ENCODE measurements around the gene CDC42EP3. TPM values are rescaled to one million over a fixed set of nuclear protein-coding genes. Genes with fewer than 3 reads are reported as not detected.

CDC42EP3 gene
- polyA plus RNA-seq, 3 donors: 47.0 to 51.7 (median 49.5) TPM

DNA sequence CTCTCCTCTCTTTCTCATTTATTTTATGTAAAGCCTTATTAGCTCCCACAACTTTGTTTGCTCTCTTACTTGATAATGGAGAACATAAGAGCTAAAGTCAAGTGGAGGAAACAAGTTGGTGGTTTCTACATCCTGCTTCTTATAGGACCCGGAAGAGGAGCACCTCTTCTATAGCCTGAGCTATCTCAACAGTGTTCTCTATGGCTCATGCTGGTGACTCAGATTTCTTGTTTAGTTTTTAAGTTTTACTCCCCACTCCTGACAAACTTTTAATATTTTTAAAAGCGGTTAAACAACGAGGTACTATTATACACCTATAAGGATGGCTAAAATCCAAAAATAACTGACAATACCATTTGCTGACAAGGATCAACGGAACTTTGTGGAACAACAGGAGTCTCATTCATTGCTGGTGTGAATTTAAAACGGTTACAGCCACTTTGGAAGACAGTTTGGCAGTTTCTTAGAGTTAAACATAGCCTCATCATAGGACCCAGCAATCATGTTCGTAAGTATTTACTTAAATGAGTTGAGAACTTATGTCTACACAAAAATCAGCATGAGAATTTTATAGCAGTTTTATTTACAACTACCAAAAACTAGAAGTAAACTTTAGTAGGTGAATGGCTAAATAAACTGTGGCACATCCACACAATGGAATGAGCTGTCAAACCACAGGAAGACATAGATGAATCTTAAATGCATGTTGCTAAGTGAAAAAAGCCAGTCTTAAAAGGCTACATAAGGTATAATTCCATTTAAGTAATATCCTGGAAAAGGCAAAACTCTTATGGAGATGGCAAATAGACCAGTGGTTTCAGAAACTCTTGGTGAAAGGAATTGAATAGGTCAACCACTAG, 12.7 kb upstream of the CDC42EP3 start:
- no peak for DNase-seq (ENCODE audit: low read depth in 3 of 3, low spot score in 2 of 3)

DNA sequence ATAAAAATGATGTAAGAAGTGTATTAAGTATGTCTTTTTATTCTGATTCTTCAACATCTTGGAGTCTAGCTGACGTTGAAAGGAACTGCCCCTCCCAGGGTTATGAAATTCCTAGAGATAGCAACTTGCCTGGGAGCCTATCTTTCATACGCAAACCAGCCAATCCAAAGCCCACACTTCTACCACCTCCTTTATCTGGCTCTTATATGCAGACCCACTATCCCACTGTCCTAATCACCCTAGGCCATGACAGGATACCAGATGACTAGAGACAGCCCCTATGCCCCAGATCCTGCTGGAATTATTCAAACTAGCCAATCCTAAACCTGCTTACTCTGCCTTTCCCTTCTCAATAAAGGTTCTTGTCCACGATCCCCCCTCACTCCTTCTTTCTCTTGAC, 11.8 kb upstream of the CDC42EP3 start:
- no peak for DNase-seq (ENCODE audit: low read depth in 3 of 3, low spot score in 2 of 3)

DNA sequence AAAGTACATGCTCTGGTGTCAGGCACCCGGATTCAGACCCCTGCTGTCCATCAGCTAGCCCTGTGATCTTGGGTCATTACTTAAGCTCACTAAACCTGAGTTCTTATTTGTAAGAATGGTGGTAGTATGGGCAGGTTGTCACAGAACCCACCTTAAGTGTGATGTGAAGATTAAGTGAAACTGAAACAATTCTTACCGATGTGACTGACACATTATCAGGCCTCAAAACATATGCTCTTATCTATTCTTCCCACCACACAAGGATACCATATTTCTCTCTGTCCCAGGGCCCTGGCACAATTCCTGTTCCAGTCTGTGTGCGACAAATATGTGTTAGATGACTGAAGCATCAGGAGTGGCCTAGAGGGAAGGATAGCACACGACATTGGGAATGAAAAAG, 11.0 kb upstream of the CDC42EP3 start:
- DNase-seq (ENCODE audit: low read depth in 3 of 3, low spot score in 2 of 3): no peak

DNA sequence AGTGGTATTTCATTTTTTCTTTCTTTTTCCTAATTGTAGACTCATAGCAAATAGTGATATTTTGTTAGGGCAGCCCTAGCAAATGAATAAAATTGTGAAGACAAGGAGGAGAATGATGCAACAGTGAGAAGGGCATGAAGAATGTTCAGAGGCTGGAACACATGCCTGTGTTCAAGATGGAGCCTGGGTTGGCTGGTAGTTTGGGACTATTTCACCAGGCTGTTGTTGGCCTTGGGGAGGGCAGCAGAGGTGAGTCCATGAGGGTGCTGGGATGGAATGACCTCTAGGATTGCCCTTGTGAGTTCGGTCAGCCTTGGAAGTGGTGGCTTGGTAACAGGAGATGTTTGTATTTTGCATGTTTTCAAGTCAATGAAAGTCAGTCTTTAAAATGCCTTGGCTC, 10.1 kb upstream of the CDC42EP3 start:
- DNase-seq (ENCODE audit: low read depth in 3 of 3, low spot score in 2 of 3): no peak

DNA sequence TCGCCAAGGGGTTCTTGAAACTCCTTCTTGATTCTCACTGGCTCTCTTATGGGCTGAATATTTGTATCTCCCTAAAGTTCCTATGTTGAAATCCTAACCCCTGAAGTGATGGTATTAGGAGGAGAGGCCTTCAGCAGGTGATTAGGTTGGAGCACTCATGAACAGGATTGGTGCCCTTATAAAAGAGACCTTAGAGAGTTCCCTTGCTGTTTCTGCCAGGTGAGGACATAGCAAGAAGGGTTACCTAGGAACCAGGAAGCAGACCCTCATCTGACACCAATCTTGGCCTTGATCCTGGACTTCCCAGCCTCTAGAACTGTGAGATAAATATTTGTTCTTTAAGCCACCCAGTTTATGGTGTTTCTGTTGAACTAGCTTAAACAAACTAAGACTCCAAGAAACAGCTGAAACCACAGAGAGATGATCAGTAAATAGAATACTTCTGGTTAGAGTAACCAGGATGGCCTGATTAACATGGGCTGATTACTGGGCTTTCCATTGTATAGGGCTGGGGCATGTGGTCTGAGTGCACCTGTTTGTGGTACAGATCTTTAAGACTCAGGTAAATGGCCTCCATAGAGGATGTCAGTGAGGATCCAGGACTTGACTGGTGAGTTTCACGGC, 7.7 kb upstream of the CDC42EP3 start:
- no peak for DNase-seq (ENCODE audit: low read depth in 3 of 3, low spot score in 2 of 3)

DNA sequence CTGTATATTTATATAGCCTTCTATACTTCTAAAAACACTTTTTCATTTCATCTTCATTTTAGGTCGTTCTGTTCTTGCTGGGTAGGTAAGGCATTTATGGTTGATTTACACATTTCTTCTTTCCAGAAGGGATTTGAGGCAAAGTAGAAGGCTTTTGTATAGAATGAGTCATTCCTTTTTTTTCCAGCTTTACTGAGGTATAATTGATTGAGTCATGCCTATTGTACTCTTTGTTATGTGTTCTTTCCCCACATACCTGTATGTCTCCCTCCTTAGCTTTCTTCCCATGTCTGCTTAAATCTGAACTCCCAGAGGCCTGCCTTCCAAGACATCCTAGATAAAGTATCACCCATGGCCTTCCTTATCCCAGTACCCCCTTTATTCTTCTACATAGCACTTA, 4.8 kb upstream of the CDC42EP3 start:
- DNase-seq (ENCODE audit: low read depth in 3 of 3, low spot score in 2 of 3): no peak

DNA sequence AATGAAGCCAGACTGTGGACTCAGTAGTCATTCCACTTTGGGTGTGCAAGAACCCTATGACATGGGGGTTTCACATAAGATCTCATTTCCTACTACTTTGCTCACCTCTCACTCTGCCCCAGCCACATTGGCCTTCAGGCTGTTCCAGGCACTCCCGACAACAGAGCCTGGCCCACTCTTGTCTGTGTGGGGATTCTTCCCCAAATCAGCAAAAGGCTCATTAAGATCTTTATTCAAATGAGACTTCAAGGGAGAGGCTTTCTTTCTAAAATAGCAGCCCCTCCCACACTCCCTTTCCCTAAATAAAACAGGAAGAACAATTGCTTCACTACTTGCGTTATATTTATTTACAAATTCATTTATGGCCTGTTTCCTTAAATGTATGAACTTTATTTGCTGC, 3.5 kb upstream of the CDC42EP3 start:
- DNase-seq (ENCODE audit: low read depth in 3 of 3, low spot score in 2 of 3): no peak

DNA sequence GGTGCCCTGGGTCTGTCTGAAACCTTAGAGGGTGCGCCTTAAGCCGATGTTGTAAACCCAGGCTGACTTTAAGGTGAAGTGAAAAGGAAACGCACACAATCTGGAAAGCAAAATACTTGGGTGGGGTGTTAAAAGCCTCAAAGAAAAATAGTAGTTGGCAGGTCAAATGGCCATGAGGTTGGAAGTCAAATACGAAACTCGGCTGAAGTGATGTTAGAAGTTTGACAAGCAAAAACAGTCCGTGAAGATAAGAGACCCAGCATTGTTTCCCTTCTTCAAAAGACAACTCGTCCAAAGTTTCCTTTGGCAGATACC, 1.4 kb upstream of the CDC42EP3 start:
- no peak for DNase-seq (ENCODE audit: low read depth in 3 of 3, low spot score in 2 of 3)

DNA sequence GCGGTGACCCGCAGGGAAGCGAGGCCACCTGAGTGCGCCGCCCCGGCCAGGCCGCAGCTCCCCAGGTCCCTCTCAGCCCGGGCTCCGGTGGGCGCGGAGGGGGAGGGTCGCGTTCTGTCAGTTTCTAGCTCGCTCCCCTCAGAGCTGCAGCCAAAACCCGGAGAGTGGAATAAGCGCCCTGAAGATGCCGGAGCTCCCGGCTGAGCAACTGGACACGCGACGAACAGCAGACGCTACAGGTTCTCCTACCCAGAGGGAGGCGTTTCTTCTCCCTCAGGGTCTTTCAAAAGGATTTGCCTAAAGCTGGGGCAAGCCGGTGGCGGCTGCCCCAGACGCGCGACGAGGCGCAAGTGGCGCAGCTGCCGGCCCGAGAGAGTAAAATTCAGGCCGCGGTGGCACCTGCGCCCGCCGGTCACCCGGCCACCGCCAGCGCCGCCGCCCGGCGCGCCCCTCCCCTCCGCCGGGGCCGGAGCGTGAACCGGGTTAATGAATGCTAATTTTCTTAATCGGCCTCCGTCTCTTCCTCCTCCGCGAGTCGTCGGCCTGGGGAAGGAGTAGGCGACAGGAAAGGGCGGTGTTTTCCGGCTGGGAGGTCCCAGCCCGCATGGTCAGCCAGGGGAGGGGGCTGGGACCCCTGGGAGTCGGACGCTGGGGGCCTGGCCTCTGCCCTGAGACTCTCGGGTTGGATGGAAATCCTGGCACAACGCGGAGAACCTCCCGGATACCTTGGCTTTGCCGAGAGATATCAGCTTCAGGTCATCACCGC, 845 bp upstream of the CDC42EP3 start:
- DNase-seq (ENCODE audit: low read depth in 3 of 3, low spot score in 2 of 3): peak; percentile 90 to 91 (median 90)

DNA sequence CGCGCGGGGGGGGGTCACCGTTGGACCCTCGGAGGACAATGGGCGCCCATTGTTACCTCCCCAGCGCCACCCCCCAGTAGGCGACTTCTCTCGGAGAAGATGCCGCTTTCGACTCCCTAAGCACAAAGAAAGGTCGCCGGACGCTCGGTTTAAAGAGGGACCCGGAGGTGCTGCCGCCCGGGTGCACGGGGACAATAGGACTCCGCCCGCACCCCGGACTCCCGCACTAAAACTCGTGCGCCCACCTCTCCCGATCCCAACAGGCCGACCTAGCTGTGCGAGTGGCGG, 318 bp upstream of the CDC42EP3 start:
- DNase-seq (ENCODE audit: low read depth in 3 of 3, low spot score in 2 of 3): no peak

DNA sequence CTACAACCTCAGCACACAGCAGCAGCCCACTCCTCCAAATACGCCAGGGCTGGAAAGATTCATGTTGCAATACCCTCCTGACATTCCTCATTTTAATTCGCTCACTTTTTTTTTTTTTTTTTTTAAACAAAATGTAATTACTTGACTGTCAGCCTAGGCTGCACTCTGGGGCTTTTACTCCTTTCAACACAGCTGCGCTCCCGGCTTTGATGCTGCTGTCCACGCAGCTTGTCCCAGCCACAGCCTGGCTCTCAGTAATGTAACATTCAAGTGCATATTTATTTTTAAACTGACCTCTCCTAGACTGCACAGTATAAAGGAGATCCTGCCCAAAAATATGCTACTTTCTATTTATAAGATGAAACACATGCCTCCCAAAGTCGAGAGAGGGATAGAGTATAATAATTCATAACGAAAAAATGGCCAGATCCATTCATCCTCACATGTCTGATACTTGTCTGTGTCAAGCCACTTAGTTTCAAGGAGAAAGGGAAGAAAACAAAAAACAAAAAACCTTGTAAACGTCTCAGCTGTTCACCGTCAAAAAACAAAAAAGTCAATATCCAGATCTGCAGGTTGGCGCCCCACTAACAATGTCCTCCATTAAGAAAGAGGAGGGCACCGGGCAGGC, 949 bp downstream of the CDC42EP3 start:
- no peak for DNase-seq (ENCODE audit: low read depth in 3 of 3, low spot score in 2 of 3)

DNA sequence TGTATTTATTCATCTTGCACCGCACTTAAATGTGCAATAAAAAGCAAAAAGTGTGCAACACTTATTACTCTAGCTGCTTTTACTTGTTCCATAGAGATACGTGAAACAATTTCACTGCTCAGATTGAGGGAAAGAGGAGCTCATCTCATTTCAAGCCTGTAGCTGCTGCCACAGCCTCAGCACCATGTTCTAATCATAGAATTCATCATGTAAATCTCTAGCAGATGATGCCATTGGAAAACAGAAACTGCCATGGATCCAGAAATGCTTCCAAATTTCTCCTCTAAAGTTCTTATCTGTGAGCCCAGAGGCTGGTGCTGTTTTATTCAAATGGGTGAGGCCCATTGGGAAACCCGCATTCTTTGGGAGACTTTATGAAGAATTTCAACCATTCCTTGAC, 2.0 kb downstream of the CDC42EP3 start:
- no peak for DNase-seq (ENCODE audit: low read depth in 3 of 3, low spot score in 2 of 3)

DNA sequence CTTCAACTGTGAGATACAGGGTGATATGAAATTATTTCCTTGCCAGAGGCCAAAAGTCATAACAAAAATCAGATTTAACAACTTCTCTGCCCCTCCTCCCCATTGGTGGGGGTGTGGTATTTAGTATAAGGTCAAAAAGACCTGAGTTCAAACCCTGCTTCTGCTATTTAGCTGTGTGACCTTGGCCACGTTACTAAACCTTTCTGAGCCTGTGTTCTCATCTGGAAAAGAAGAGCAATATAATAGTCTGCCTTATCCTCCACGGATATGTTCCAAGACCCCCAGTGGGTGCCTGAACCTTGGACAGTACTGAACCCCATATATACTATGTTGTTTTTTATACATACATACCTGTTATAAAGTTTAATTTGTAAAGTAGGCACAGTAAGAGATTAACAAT, 3.7 kb downstream of the CDC42EP3 start:
- DNase-seq (ENCODE audit: low read depth in 3 of 3, low spot score in 2 of 3): no peak

DNA sequence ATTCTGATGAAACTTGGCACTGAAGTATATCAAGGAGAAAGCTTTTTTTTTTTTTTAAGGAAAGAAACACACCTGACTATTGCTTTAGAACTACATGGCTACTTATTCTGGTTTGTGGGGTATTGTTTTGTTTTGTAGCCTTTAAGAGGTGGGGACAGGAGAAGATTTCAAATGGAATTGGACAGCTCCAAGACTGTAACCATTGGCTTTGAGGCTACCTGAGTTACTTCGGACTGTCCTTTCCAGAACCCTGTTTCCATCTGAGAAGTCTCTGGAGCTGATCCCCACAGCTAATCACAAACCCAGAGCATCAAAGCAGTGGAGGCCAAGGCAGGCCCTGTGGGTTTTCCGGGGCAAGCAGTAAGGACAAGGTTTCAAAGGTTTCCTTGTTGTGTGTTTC, 4.7 kb downstream of the CDC42EP3 start:
- no peak for DNase-seq (ENCODE audit: low read depth in 3 of 3, low spot score in 2 of 3)

DNA sequence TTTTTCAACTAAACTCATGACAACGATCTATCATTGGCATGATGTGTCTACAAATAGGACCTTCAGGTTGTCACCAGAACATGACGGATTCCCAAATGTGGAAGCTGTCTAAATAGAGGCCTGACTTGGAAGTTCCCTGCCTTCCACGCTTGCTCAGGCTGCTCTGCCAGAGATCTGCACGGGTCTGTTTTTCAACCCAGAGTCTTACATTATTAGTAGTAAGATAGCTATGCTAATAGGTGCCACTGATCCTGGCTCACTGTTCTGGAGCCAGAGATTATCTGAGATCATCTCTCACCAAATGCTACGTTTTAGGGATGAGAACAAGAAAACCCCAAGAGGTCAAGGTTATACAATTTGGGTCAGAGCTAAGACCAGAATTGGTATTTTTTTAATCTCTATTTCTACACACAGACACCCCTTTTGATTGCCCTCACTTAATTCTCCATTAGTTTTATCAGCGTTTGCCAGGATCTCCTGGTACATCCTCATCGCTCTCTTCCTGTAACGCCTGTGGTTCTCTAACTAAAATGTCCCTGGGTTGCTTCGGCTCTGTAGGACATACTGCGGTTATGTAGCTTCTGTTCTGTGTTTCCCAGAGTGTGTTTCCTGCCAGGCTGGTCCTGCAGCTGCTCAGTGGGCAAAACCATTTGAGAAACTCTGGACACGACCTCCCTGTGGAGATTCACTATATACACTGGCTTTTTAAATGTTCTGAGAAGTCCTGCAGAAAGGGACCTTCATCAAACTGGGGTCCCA, 5.7 kb downstream of the CDC42EP3 start:
- DNase-seq (ENCODE audit: low read depth in 3 of 3, low spot score in 2 of 3): no peak

DNA sequence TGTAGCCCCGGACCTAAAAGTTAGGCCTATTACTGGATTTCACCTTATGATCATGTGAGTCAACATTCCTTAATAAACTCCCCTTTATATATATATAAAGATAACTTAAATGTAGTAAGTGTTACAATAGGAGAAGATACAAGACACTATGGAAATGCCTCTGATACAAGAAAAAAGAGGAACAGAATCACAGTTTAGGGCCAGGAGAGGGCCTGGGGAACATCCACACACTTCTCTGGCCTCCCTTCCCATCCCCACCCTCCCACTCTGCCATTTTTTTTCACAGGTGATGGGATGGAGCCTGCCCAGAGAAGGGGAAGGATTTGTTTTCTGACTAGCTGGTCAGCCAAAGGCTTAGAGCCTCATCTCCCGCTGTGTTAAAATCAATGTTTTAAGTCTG, 6.4 kb downstream of the CDC42EP3 start:
- no peak for DNase-seq (ENCODE audit: low read depth in 3 of 3, low spot score in 2 of 3)

DNA sequence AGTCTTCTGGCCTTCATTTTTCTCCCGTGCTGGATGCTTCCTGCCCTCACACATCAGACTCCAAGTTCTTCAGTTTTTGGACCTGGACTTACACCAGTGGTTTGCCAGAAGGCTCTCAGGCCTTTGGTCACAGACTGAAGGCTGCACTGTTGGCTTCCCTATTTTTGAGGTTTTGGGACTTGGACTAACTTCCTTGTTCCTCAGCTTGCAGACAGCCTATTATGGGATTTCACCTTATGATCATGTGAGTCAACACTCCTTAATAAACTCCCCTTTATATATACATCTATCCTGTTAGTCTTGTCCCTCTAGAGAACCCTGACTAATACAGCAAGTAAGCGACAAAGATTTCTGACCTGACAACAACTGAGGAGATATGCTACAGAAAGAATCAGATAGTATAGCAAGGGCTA, 7.2 kb downstream of the CDC42EP3 start:
- no peak for DNase-seq (ENCODE audit: low read depth in 3 of 3, low spot score in 2 of 3)

DNA sequence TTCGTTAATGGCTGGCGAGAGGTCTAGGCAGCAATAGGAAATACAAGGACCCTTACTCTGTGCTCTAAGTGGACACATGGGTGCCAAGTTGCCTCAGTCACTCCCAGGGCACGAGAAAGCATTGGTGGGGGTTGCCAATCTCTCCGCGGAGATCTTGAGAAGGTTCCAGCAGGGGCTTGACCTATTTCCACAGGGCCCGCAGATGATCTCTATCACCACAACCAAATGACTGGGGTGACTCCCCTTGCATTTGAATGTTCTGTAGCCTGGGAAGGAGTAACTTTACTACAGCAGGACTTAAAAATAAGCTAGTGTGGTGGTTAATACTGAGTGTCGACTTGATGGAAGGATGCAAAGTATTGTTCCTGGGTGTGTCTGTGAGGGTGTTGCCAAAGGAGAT, 8.1 kb downstream of the CDC42EP3 start:
- DNase-seq (ENCODE audit: low read depth in 3 of 3, low spot score in 2 of 3): no peak

DNA sequence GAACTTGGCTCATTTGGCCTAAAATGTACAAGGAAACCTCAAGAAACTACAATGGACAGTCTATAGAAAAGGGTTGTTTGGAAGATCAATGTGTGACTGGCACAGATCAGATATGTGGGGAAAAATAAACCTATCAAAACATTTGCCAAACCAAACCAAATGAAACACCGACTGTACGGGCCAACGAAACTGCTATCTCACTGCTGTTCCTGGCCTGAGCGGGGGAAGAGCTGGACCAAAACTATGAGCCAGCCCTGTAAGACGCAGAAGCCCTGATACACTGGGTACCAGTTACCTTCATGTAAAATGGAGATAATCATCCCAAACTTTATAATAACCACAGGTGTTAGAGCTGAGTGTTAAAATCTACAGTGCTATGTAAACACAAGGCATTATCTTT, 11.7 kb downstream of the CDC42EP3 start:
- no peak for DNase-seq (ENCODE audit: low read depth in 3 of 3, low spot score in 2 of 3)

DNA sequence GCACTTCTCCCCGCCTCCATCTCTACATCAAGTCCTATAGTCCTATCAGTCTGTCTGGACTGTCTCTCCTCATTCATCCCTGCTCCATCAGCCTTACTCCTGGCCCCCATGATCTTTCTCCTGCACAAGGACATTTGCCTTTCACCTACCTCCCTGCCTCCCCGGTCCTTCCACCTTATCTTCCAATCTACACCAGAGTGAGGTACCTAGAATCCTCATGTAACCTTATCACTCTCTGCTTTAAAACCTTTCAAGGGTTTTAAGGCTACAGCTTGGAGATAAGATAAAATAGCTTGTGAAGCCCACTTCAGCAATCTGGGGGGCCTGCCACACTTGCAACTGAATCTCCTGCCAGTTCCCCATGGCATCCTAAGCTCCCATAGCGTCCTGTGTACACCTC, 12.8 kb downstream of the CDC42EP3 start:
- no peak for DNase-seq (ENCODE audit: low read depth in 3 of 3, low spot score in 2 of 3)

DNA sequence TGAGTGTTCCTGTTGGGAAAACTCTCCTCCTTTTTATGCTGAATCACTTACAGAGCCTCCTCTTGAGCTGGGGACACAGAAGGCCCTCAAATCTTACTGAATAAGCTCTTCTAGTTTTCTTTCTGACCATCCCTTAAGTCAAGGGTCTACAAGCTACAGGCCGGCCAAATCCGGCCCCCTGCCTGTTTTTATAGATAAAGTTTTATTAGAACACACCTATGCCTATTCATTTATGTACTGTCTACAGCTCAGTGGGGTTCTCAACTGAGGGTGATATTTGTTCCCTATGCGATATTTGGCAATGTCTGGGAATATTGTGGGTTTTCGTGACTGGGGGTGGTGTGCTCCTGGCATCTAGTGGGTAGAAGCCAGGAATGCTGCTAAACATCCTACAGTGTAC, 14.0 kb downstream of the CDC42EP3 start:
- DNase-seq (ENCODE audit: low read depth in 3 of 3, low spot score in 2 of 3): no peak

Data from right renal cortex interstitium (tissue), 3 donors.